Ascending aorta (tissue), 2 donors: ENCODE measurements around the gene NCOA3. TPM values are rescaled to one million over a fixed set of nuclear protein-coding genes. Genes with fewer than 3 reads are reported as not detected.

ENCODE experiments used
- DNase-seq, 2 donors: peaks; one replicate each; pipeline ENCODE4 v3.0.0-alpha.2; 2019; ENCODE audit warnings: low spot score in 2 of 2
- H3K27ac ChIP-seq, 2 donors: fragments of 200-600 bp; sonication (generic); one replicate each; pipeline ENCODE4 v1.5.1; 2016 to 2017; ENCODE audit warnings: mild to moderate bottlenecking in 1 of 2
- H3K27me3 ChIP-seq: fragments of 200-600 bp; sonication (generic); one replicate; pipeline ENCODE4 v1.5.1; 2017
- H3K36me3 ChIP-seq, 2 donors: fragments of 200-600 bp; sonication (generic); one replicate each; pipeline ENCODE4 v1.5.1; 2016
- H3K4me1 ChIP-seq, 2 donors: fragments of 200-600 bp; sonication (generic); one replicate each; pipeline ENCODE4 v1.5.1; 2016 to 2017; ENCODE audit warnings: mild to moderate bottlenecking in 1 of 2
- H3K4me3 ChIP-seq, 2 donors: fragments of 200-600 bp; sonication (generic); one replicate each; pipeline ENCODE4 v1.5.1; 2016 to 2017; ENCODE audit warnings: mild to moderate bottlenecking in 1 of 2
- H3K9me3 ChIP-seq, 2 donors: fragments of 200-600 bp; sonication (generic); one replicate each; pipeline ENCODE4 v1.5.1; 2016
- CTCF ChIP-seq, 3 experiments: fragments of 200-600 bp in 2 of 3; fragments of 450-650 bp in 1 of 3; sonication (generic) in 2 of 3; IDR thresholded peaks; one replicate each; pipeline ENCODE4 v1.5.1; 2016 to 2019; ENCODE audit warnings: antibody characterized with exemption in 3 of 3, mild to moderate bottlenecking in 1 of 3, moderate library complexity in 1 of 3
- intact Hi-C: fragments of 100-400 bp; cut with DNase I; formaldehyde crosslinking; loops from one replicate; pipeline ENCODE4 v1.15.1; 2023
- total RNA-seq: library from RNA; depleted of rRNA; stranded (reverse); fragments of >200 nt; gene quantifications from one replicate; pipeline ENCODE4 v1.1.0, GENCODE V29; 2016

The NCOA3 gene
- total RNA-seq, 1 donor from 2014 or later: 26.3 TPM

- no peak overlapping the region for H3K4me3 ChIP-seq
- peaks cover 6 to 14% of the 10 kb centered on the region in 2 donors for H3K9me3 ChIP-seq
- H3K27me3 ChIP-seq: no peaks in the 10 kb centered on the region
- H3K36me3 ChIP-seq: peaks cover 0 to 7% of the 10 kb centered on the region in 2 donors
- TF ChIP-seq CTCF (IDR thresholded peaks at IDR 0.05): no peak
- peak overlapping the region; percentile 43 to 49 for H3K27ac ChIP-seq
- peaks cover 0 to 30% of the 10 kb centered on the region in 2 donors for H3K4me1 ChIP-seq
- intact Hi-C loops: no loop called here
- DNase-seq: peak in 1 of 2 donors; percentile 73
These were observed 66.3 kb downstream of the NCOA3 start for GRCh38 chr20:47568019-47568418.

DNA sequence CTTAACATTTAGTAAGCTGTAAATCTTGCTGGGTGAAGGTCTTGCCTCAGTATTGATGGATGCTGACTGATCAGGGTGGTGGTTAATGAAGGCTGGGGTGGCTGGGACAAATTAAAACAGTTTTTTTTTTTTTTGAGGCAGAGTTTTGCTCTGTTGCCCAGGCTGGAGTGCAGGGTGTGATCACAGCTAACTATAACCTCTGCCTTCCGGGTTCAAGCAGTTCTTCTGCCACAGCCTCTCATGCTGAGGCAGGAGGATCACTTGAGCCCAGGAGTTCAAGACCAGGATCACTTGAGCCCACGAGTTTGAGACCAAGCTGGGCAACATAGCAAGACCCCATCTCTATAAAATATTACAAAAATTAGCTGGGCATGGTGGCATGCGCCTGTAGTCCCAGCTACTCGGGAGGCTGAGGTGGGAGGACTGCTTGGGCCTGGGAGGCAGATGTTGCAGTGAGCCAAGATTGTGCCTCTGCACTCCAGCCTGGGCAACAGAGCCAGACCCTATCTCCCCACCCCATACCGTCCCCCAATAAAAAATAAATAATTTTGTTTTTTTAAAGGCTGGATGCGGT, 67.2 kb downstream of the NCOA3 start:
- Histone ChIP-seq H3K36me3 (peaks cover 0 to 7% of the 10 kb centered on the region in 2 donors), H3K4me3 (no peak overlapping the region), H3K9me3 (peaks cover 6 to 14% of the 10 kb centered on the region in 2 donors), H3K4me1 (peaks cover 0 to 30% of the 10 kb centered on the region in 2 donors), H3K27ac (peak overlapping the region; percentile 43 to 49), H3K27me3 (no peaks in the 10 kb centered on the region)
- intact Hi-C loops: no loop called here
- no peak for DNase-seq
- TF ChIP-seq CTCF (IDR thresholded peaks at IDR 0.05): no peak

DNA sequence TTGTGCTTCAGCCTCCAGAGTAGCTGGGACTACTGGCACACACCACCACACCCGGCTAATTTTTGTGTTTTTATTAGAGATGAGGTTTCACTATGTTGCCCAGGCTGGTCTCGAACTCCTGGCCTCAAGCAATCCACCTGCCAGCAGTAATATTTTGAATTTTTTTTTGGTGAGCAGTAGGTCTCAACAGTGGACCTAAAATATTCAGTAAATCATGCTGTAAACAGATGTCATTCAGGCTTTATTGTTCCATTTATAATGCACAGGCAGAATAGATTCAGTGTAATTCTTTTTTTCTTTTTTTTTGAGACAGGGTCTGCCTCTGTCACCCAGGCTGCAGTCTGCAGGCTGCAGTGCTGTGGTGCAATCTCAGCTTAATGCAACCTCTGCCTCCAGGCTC, 69.7 kb downstream of the NCOA3 start:
- peaks cover 6 to 14% of the 10 kb centered on the region in 2 donors for H3K9me3 ChIP-seq
- peaks cover 0 to 7% of the 10 kb centered on the region in 2 donors for H3K36me3 ChIP-seq
- no peak overlapping the region for H3K27ac ChIP-seq
- intact Hi-C loops: no loop called here
- no peak overlapping the region for H3K4me3 ChIP-seq
- no peaks in the 10 kb centered on the region for H3K27me3 ChIP-seq
- H3K4me1 ChIP-seq: peaks cover 0 to 29% of the 10 kb centered on the region in 2 donors
- no peak for DNase-seq
- no peak for TF ChIP-seq CTCF (IDR thresholded peaks at IDR 0.05)

DNA sequence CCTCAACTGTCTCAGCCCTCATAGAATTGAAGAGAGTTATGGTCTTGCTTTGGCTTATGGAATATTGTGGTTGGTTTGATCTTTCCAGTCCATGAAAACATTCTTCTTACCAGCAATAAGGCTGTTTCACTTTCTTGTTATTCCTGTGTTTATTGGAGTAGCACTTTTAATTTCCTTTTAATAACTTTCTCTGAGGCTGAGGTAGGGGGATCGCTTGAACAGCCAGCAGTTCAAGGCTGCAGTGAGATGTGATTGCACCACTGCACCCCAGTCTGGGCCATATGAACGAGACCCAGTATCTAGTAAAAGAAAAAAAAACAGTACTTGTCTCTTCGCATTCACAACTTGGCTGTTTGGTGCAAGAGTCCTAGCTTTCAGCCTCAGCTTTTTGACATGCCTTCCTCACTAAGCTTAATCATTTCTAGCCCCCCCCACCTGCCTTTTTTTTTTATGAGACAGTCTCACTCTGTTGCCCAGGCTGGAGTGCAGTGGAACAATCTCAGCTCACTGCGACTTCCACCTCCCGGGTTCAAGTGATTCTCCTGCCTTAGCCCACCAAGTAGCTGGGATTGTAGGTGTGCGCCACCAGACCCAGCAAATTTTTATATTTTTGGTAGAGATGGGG, 70.5 kb downstream of the NCOA3 start:
- no peak overlapping the region for H3K4me3 ChIP-seq
- peaks cover 0 to 7% of the 10 kb centered on the region in 2 donors for H3K36me3 ChIP-seq
- no peak for DNase-seq
- peaks cover 6 to 14% of the 10 kb centered on the region in 2 donors for H3K9me3 ChIP-seq
- intact Hi-C loops: no loop called here
- H3K27ac ChIP-seq: no peak overlapping the region
- no peaks in the 10 kb centered on the region for H3K27me3 ChIP-seq
- H3K4me1 ChIP-seq: peaks cover 0 to 34% of the 10 kb centered on the region in 2 donors
- TF ChIP-seq CTCF (IDR thresholded peaks at IDR 0.05): no peak

GRCh38 chr20:47573559-47573958, 71.9 kb downstream of the NCOA3 start:
- Histone ChIP-seq H3K9me3 (peaks cover 6 to 14% of the 10 kb centered on the region in 2 donors), H3K36me3 (peaks cover 0 to 7% of the 10 kb centered on the region in 2 donors), H3K4me1 (peaks cover 0 to 30% of the 10 kb centered on the region in 2 donors), H3K27ac (no peak overlapping the region), H3K4me3 (no peak overlapping the region), H3K27me3 (no peaks in the 10 kb centered on the region)
- no peak for TF ChIP-seq CTCF (IDR thresholded peaks at IDR 0.05)
- no peak for DNase-seq
- intact Hi-C loops: no loop called here
